HUES6 (cell line): ENCODE data around the gene NTHL1.

Experiments used
- H3K27ac ChIP-seq: 2 replicates; pipeline ENCODE4 v1.7.0; 2013; ENCODE audit warnings: low read depth, mild to moderate bottlenecking, low read length, inconsistent platforms
- H3K27me3 ChIP-seq: 2 replicates; pipeline ENCODE4 v1.6.1; 2013; ENCODE audit warnings: low read length; ENCODE audit not compliant: control insufficient read depth, insufficient read depth
- H3K36me3 ChIP-seq: 2 replicates; pipeline ENCODE4 v1.6.1; 2013; ENCODE audit warnings: low read length; ENCODE audit not compliant: control insufficient read depth, insufficient read depth
- H3K4me1 ChIP-seq: 2 replicates; pipeline ENCODE4 v1.6.1; 2013; ENCODE audit warnings: low read length; ENCODE audit not compliant: control insufficient read depth, insufficient read depth
- H3K4me3 ChIP-seq: 2 replicates; pipeline ENCODE4 v1.5.1; 2013; ENCODE audit warnings: low read depth, low read length
- H3K9ac ChIP-seq: one replicate; pipeline ENCODE4 v1.6.1; 2013; ENCODE audit warnings: mild to moderate bottlenecking, low read length
- H3K9me3 ChIP-seq: 2 replicates; pipeline ENCODE4 v1.6.1; 2013; ENCODE audit warnings: low read depth, low read length; ENCODE audit not compliant: control insufficient read depth, insufficient read depth

NTHL1 gene

GRCh38 chr16:2082983-2083364 is 35.3 kb upstream of the NTHL1 start:
- Histone ChIP-seq H3K27me3 (no peaks in the 10 kb centered on the region), H3K4me3 (no peak overlapping the region), H3K9me3 (no peaks in the 10 kb centered on the region), H3K36me3 (peaks cover 83% of the 10 kb centered on the region), H3K9ac (peak overlapping the region; percentile 24), H3K4me1 (no peaks in the 10 kb centered on the region), H3K27ac (no peak overlapping the region)

GRCh38 chr16:2082171-2082982 is 34.7 kb upstream of the NTHL1 start:
- no peaks in the 10 kb centered on the region for H3K9me3 ChIP-seq
- no peaks in the 10 kb centered on the region for H3K4me1 ChIP-seq
- no peaks in the 10 kb centered on the region for H3K27me3 ChIP-seq
- no peak overlapping the region for H3K4me3 ChIP-seq
- H3K9ac ChIP-seq, result peak overlapping the region; percentile 24
- peaks cover 81% of the 10 kb centered on the region for H3K36me3 ChIP-seq
- no peak overlapping the region for H3K27ac ChIP-seq

GRCh38 chr16:2081201-2082084 is 33.8 kb upstream of the NTHL1 start:
- Histone ChIP-seq H3K9me3 (no peaks in the 10 kb centered on the region), H3K4me3 (no peak overlapping the region), H3K27me3 (no peaks in the 10 kb centered on the region), H3K36me3 (peaks cover 78% of the 10 kb centered on the region), H3K9ac (no peak overlapping the region), H3K27ac (no peak overlapping the region), H3K4me1 (no peaks in the 10 kb centered on the region)

DNA sequence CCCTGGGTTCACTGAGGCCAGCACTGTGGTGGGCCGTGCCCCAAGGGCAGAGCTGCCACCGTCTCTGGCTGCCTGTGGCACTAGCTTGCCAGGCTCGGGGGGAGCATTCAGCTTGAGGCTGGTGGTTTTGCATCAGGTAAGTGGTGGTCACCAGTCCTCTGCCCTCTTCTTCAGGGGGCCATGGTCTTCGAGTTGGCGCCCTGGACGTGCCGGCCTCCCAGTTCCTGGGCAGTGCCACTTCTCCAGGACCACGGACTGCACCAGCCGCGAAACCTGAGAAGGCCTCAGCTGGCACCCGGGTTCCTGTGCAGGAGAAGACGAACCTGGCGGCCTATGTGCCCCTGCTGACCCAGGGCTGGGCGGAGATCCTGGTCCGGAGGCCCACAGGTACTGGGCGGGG is 32.4 kb upstream of the NTHL1 start:
- peaks cover 78% of the 10 kb centered on the region for H3K36me3 ChIP-seq
- no peak overlapping the region for H3K9ac ChIP-seq

GRCh38 chr16:2079311-2079800 is 31.7 kb upstream of the NTHL1 start:
- no peaks in the 10 kb centered on the region for H3K4me1 ChIP-seq
- H3K36me3 ChIP-seq, result peaks cover 76% of the 10 kb centered on the region
- H3K9ac ChIP-seq, result no peak overlapping the region
- H3K27me3 ChIP-seq, result no peaks in the 10 kb centered on the region
- H3K27ac ChIP-seq, result peak overlapping the region; percentile 53; the same call in 1 of the 2 replicates
- no peaks in the 10 kb centered on the region for H3K9me3 ChIP-seq
- H3K4me3 ChIP-seq, result no peak overlapping the region

More for the DNA sequence above, 32.4 kb upstream of the NTHL1 start:
- H3K4me3 ChIP-seq, result no peak overlapping the region
- H3K9me3 ChIP-seq, result no peaks in the 10 kb centered on the region
- no peaks in the 10 kb centered on the region for H3K27me3 ChIP-seq
- H3K27ac ChIP-seq, result no peak overlapping the region
- H3K4me1 ChIP-seq, result no peaks in the 10 kb centered on the region

DNA sequence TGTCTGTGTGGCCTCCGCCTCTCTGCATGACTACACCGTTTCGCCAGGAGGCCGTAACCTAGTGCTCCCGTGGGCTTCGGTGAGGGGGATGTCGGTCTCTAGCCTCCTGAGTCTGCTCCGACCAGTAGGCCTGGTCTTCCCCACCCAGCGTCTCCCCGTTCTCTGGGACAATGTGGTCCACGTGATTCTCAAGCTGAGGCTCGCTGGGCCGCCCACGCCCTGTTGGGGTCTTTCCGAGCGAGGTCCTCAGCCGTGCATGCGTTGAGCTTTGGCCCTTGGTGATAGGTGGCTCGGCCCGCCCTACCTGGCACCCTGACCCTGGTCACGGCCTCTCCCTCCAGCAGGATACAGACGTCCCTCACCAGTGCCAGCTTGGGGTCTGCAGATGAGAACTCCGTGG is 31.1 kb upstream of the NTHL1 start:
- Histone ChIP-seq H3K4me3 (no peak overlapping the region), H3K4me1 (no peaks in the 10 kb centered on the region), H3K36me3 (peaks cover 76% of the 10 kb centered on the region), H3K9ac (no peak overlapping the region), H3K27ac (peak overlapping the region; percentile 53; the same call in 1 of the 2 replicates), H3K27me3 (no peaks in the 10 kb centered on the region), H3K9me3 (no peaks in the 10 kb centered on the region)

GRCh38 chr16:2078096-2078495 is 30.5 kb upstream of the NTHL1 start:
- Histone ChIP-seq H3K36me3 (peaks cover 76% of the 10 kb centered on the region), H3K4me3 (no peak overlapping the region), H3K27ac (no peak overlapping the region), H3K9me3 (no peaks in the 10 kb centered on the region), H3K4me1 (no peaks in the 10 kb centered on the region), H3K9ac (no peak overlapping the region), H3K27me3 (no peaks in the 10 kb centered on the region)

GRCh38 chr16:2077696-2078095 is 30.1 kb upstream of the NTHL1 start:
- H3K4me1 ChIP-seq, result no peaks in the 10 kb centered on the region
- H3K9ac ChIP-seq, result no peak overlapping the region
- H3K27ac ChIP-seq, result no peak overlapping the region
- H3K36me3 ChIP-seq, result peaks cover 76% of the 10 kb centered on the region
- H3K4me3 ChIP-seq, result no peak overlapping the region
- no peaks in the 10 kb centered on the region for H3K9me3 ChIP-seq
- no peaks in the 10 kb centered on the region for H3K27me3 ChIP-seq

DNA sequence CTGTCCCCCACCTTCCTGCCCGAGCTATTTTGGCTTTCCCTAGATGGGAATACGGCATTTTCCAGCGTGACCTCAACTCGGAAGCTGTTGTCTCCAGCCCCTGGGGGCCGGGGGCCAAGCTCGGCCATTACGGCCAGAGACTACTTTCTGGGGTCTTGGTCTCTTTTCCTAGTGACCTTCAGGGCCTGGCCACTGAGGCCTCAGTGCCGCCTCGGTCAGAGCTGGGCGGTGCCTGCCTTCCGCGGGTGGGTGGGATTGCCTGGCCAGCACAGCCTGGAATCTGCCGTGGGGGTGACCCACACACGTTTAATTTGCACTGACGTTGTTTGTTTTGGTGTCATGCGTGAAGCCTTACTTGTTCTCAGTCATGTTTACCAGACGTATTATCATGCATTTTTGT is 29.4 kb upstream of the NTHL1 start:
- H3K36me3 ChIP-seq, result peaks cover 76% of the 10 kb centered on the region
- H3K9ac ChIP-seq, result no peak overlapping the region

DNA sequence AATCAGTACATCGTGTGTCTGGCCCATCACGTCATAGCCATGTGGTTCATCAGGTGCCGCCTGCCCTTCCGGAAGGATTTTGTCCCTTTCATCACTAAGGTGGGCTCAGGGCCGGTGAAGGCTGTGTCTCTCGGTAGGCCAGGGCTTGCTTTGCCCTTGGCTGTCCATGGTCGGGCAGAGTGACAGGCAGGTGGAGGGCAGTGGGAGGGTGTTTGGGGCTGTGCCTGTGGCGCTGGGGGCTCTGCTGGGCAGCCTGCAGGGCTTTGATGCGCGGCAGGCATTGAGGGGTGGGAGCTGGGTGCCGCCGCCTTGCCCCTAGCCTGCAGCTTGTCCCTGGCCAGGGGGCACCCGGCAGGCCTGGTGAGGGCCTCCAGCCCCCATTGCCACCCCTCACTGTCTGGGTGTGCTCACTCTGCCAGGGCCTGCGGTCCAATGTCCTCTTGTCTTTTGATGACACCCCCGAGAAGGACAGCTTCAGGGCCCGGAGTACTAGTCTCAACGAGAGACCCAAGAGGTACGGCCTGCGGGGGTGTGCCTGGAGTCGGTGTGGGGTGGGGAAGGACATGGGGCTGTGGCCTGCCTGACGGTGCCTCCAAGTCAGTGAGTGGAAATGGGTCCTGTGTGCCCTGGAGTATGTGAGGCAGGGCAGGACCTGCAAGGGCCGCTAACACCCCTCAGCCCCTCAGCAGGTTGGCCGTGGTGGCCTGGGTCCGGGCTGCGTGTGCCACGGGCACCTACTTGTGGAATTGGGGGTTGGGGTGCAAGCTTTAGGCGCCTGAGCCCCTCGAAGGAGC is 28.6 kb upstream of the NTHL1 start:
- Histone ChIP-seq H3K4me1 (no peaks in the 10 kb centered on the region), H3K9ac (no peak overlapping the region), H3K27ac (no peak overlapping the region), H3K4me3 (no peak overlapping the region), H3K36me3 (peaks cover 77% of the 10 kb centered on the region), H3K27me3 (no peaks in the 10 kb centered on the region), H3K9me3 (no peaks in the 10 kb centered on the region)

More for the DNA sequence above, 29.4 kb upstream of the NTHL1 start:
- Histone ChIP-seq H3K27me3 (no peaks in the 10 kb centered on the region), H3K4me1 (no peaks in the 10 kb centered on the region), H3K27ac (no peak overlapping the region), H3K9me3 (no peaks in the 10 kb centered on the region), H3K4me3 (no peak overlapping the region)
